Measurements from ENCODE around the gene TMEM123.

TMEM123 gene, protein sequence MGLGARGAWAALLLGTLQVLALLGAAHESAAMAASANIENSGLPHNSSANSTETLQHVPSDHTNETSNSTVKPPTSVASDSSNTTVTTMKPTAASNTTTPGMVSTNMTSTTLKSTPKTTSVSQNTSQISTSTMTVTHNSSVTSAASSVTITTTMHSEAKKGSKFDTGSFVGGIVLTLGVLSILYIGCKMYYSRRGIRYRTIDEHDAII

DNA sequence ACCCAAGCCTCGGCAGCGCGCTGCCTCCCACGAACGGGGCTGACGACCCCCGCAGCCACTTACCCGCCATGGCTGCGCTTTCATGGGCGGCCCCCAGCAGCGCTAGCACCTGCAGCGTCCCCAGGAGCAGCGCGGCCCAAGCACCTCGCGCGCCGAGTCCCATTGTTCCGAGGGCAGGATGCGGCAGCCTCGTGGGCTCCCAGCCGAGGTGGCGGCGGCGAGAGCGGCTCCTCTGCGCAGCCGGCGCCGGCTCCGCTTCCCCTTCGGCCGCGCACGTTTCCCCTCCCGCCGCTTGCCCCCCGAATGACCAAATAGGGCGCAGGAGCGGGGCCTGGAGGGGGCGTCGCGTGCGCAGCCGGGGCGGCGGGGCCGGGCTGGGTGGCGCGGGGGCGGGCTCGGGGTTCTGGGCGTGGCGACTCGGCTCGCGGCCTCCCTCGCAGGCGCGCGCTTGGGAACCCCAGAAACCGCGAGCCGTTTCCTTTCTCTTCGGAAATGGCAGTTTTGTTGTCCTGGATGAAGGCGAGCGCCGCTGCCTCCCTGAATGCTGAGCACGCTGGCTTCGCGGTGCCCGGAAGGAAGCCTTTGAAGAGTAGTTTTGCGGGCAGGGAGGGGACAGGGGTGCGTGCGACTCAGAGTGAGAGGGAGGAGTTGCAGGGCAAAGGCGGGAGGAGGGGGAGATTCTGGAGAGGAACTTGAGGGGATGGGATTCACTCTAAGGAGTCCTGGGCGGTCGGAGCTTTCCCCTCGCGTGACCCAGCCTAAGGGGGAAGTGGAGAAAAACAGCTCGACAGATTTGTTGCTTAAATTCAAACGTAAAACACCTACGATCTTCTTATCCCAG, at the start of gene TMEM123:
TMEM123 (minus strand) TSS at position 305 of the 841 bp plus-strand sequence; CDS start at position 163, 142 bp downstream.
- Histone ChIP-seq H3K9ac (ENCODE audit: low read length in 2 of 2) (peak within 1 kb of the TSS; percentile 76 to 78), H3K4me3 (ENCODE audit: low read length in 2 of 2) (peak within 1 kb of the TSS; percentile 80 to 81), H3K4me1 (ENCODE audit: control insufficient read depth, insufficient read depth, low read length) (peaks cover 9% of the 10 kb centered on the region), H3K36me3 (ENCODE audit: control insufficient read depth in 2 of 2, insufficient read depth in 2 of 2, low read length in 2 of 2) (no peaks in the 10 kb centered on the region), H3K9me3 (ENCODE audit: control insufficient read depth in 2 of 2, low read length in 2 of 2) (no peaks in the 10 kb centered on the region), H3K27ac (ENCODE audit: low read length) (peak within 1 kb of the TSS; percentile 80), H3K27me3 (ENCODE audit: control insufficient read depth in 1 of 2, insufficient read depth in 2 of 2, low read length in 2 of 2) (no peaks in the 10 kb centered on the region)

DNA sequence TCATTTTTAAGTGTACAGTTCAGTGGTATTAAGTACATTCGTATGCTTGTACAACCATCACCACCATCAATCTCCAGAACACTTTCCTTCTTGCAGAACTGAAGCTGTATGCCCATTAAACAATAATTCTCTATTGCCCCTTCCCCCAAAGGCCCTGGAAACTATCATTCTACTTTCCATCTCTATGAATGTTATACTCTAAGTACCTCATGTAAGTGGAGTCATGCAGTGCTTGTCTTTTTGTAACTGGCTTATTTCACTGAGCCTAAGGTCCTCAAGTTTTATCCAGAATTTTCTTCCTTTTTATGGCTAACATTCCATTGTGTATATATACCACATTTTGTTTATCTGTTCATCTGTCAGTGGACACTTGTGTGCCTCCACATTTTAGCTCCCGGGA, 48.3 kb upstream of the TMEM123 start:
- Histone ChIP-seq H3K4me1 (ENCODE audit: control insufficient read depth, insufficient read depth, low read length) (no peaks in the 10 kb centered on the region), H3K27me3 (ENCODE audit: control insufficient read depth in 1 of 2, insufficient read depth in 2 of 2, low read length in 2 of 2) (no peaks in the 10 kb centered on the region), H3K27ac (ENCODE audit: low read length) (no peak overlapping the region), H3K9ac (ENCODE audit: low read length in 2 of 2) (no peak overlapping the region), H3K4me3 (ENCODE audit: low read length in 2 of 2) (no peak overlapping the region), H3K9me3 (ENCODE audit: control insufficient read depth in 2 of 2, low read length in 2 of 2) (no peaks in the 10 kb centered on the region), H3K36me3 (ENCODE audit: control insufficient read depth in 2 of 2, insufficient read depth in 2 of 2, low read length in 2 of 2) (no peaks in the 10 kb centered on the region)

DNA sequence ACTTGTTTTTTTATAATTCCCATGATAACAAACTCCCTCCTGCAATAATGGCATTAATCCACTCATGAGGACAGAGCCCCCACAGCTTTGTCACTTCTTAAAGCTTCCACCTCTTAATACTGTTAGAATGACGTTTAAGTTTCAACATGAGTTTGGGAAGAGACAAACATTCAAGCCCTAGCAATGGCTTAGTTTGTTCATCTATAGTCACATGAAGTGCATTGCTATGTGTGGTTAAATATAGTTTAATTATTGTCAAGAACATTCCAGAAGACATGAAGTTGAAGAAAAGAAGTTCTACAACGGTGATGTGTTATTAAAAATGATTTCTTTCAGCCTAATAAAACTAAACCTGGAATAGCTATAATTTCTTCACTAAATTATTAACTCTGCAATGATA, 47.4 kb upstream of the TMEM123 start:
- no peaks in the 10 kb centered on the region for H3K36me3 ChIP-seq (ENCODE audit: control insufficient read depth in 2 of 2, insufficient read depth in 2 of 2, low read length in 2 of 2)
- H3K27me3 ChIP-seq (ENCODE audit: control insufficient read depth in 1 of 2, insufficient read depth in 2 of 2, low read length in 2 of 2), result no peaks in the 10 kb centered on the region
- no peak overlapping the region for H3K4me3 ChIP-seq (ENCODE audit: low read length in 2 of 2)
- H3K9ac ChIP-seq (ENCODE audit: low read length in 2 of 2), result no peak overlapping the region
- no peaks in the 10 kb centered on the region for H3K9me3 ChIP-seq (ENCODE audit: control insufficient read depth in 2 of 2, low read length in 2 of 2)
- H3K27ac ChIP-seq (ENCODE audit: low read length), result no peak overlapping the region
- no peaks in the 10 kb centered on the region for H3K4me1 ChIP-seq (ENCODE audit: control insufficient read depth, insufficient read depth, low read length)

DNA sequence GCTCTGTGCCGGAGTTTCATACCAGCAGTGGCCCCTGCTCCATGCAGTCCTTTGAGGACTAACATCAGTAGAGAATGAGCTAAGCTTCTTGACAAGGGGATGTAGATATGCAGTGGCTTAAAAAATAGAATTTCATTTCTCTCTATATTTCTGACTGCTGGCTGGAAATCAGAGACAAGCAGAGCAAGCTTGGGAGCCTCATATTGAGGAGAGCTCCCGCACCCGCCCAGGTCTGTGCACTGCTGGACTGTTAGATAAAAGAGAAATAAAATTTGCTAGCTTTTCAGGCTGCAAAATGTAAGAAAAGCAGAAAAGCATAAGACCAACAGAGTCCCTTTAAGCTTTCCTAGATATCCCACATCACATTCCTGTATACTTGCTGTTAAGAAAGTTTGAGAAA, 46.6 kb upstream of the TMEM123 start:
- H3K4me3 ChIP-seq (ENCODE audit: low read length in 2 of 2), result no peak overlapping the region
- no peaks in the 10 kb centered on the region for H3K36me3 ChIP-seq (ENCODE audit: control insufficient read depth in 2 of 2, insufficient read depth in 2 of 2, low read length in 2 of 2)
- no peaks in the 10 kb centered on the region for H3K9me3 ChIP-seq (ENCODE audit: control insufficient read depth in 2 of 2, low read length in 2 of 2)
- H3K27ac ChIP-seq (ENCODE audit: low read length), result no peak overlapping the region
- H3K9ac ChIP-seq (ENCODE audit: low read length in 2 of 2), result no peak overlapping the region
- H3K4me1 ChIP-seq (ENCODE audit: control insufficient read depth, insufficient read depth, low read length), result no peaks in the 10 kb centered on the region
- no peaks in the 10 kb centered on the region for H3K27me3 ChIP-seq (ENCODE audit: control insufficient read depth in 1 of 2, insufficient read depth in 2 of 2, low read length in 2 of 2)

DNA sequence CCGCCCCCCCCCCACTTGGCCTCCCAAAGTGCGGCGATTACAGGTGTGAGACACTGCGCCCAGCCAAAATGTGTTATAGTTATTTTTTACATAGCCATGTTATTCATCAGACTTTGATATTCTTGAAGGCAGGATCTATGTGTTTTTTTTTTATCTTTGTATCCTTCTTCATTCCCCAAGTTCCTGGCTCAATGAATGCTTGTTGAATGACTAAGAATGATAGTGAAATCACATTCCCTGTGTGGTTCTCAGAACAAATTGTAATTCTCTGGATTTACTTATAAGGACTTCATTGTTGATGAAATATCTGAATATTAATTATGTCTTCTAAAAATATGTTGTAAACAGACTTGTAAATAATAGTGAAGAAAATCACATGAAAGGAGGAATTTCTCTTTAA, 44.5 kb upstream of the TMEM123 start:
- Histone ChIP-seq H3K4me1 (ENCODE audit: control insufficient read depth, insufficient read depth, low read length) (no peaks in the 10 kb centered on the region), H3K27me3 (ENCODE audit: control insufficient read depth in 1 of 2, insufficient read depth in 2 of 2, low read length in 2 of 2) (no peaks in the 10 kb centered on the region), H3K27ac (ENCODE audit: low read length) (no peak overlapping the region), H3K9ac (ENCODE audit: low read length in 2 of 2) (no peak overlapping the region), H3K9me3 (ENCODE audit: control insufficient read depth in 2 of 2, low read length in 2 of 2) (no peaks in the 10 kb centered on the region), H3K36me3 (ENCODE audit: control insufficient read depth in 2 of 2, insufficient read depth in 2 of 2, low read length in 2 of 2) (no peaks in the 10 kb centered on the region), H3K4me3 (ENCODE audit: low read length in 2 of 2) (no peak overlapping the region)

DNA sequence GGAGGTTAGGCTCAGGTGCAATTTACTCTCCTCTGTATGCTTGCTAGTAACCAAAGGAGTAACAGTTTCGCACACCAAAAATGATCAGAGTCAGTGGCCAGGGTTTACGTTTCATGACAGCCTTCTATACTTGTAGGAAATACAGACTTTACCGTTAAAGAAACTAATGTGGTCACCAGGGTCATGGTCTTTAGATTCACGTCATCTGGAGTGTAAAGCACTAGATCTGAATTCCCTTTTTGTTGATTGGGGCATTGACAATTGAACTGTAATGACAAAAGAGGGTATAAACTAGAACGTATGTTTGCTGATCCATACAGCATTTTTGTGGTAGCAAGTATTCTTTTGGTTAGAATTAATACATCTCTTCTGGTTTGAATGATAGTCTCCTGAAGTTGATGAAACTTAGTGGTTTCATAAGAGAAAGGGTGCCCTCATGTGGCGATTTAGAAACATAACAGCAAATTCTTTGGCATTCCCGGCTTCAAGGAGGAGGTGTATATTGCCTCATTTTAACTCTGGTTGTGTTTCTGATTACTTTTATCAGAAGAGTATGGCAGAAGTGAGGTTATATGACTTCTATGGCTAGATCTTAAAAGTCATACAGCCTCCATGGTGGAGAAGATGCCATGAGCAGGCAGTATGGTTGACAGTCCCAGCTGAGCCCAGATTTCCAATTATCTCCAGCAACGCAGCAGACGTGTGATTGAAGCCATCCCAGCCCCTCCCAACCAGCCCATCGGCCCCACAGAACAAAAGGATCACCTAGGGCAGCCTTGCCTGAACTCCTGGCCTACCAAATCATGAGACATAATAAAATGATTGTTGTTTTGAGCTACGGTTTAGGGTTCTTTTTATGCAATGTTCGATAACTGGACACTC, 42.8 kb upstream of the TMEM123 start:
- no peaks in the 10 kb centered on the region for H3K27me3 ChIP-seq (ENCODE audit: control insufficient read depth in 1 of 2, insufficient read depth in 2 of 2, low read length in 2 of 2)
- H3K4me3 ChIP-seq (ENCODE audit: low read length in 2 of 2), result peak overlapping the region; percentile 2 to 30
- no peak overlapping the region for H3K27ac ChIP-seq (ENCODE audit: low read length)
- no peaks in the 10 kb centered on the region for H3K9me3 ChIP-seq (ENCODE audit: control insufficient read depth in 2 of 2, low read length in 2 of 2)
- no peaks in the 10 kb centered on the region for H3K4me1 ChIP-seq (ENCODE audit: control insufficient read depth, insufficient read depth, low read length)
- no peaks in the 10 kb centered on the region for H3K36me3 ChIP-seq (ENCODE audit: control insufficient read depth in 2 of 2, insufficient read depth in 2 of 2, low read length in 2 of 2)
- peak overlapping the region in 1 of 2 donors; percentile 40 for H3K9ac ChIP-seq (ENCODE audit: low read length in 2 of 2)

DNA sequence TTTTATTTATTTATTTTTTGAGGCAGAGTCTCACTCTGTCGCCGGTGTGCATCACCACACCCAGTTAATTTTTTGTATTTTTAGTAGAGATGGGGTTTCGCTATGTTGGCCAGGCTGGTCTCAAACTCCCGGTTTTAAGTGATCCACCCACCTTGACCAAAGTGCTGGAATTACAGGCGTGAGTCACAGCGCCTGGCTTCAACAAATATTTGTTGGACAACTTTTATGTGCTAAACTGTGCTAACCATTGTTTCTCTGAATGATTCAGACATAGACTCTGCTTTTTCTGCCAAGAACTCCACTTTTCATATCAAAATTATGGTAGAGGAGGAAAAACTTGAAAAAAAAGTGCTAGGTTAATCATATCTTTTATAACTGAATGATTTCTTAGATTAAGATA, 41.7 kb upstream of the TMEM123 start:
- Histone ChIP-seq H3K9ac (ENCODE audit: low read length in 2 of 2) (no peak overlapping the region), H3K9me3 (ENCODE audit: control insufficient read depth in 2 of 2, low read length in 2 of 2) (no peaks in the 10 kb centered on the region), H3K27ac (ENCODE audit: low read length) (no peak overlapping the region), H3K36me3 (ENCODE audit: control insufficient read depth in 2 of 2, insufficient read depth in 2 of 2, low read length in 2 of 2) (no peaks in the 10 kb centered on the region), H3K27me3 (ENCODE audit: control insufficient read depth in 1 of 2, insufficient read depth in 2 of 2, low read length in 2 of 2) (no peaks in the 10 kb centered on the region), H3K4me3 (ENCODE audit: low read length in 2 of 2) (no peak overlapping the region), H3K4me1 (ENCODE audit: control insufficient read depth, insufficient read depth, low read length) (no peaks in the 10 kb centered on the region)

DNA sequence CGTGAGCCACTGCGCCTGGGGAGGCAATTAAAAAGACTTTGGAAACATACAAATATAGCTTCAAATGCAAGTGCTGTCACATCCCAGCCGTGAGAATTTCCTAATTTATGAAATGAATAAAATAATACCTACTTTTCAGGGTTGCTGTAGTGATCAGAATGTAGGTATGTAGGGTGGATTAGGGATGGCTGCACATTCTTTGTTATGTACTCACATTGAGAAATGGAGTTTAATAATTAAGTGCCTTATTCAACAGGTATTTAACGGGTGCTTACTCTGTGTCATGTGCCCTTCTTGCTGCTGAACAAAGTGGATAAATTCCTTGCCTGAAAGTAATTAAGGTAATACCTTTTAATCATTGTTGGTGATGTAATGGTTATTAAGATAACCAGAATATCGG, 41.0 kb upstream of the TMEM123 start:
- no peaks in the 10 kb centered on the region for H3K4me1 ChIP-seq (ENCODE audit: control insufficient read depth, insufficient read depth, low read length)
- H3K36me3 ChIP-seq (ENCODE audit: control insufficient read depth in 2 of 2, insufficient read depth in 2 of 2, low read length in 2 of 2), result no peaks in the 10 kb centered on the region
- no peak overlapping the region for H3K4me3 ChIP-seq (ENCODE audit: low read length in 2 of 2)
- no peaks in the 10 kb centered on the region for H3K27me3 ChIP-seq (ENCODE audit: control insufficient read depth in 1 of 2, insufficient read depth in 2 of 2, low read length in 2 of 2)
- no peak overlapping the region for H3K27ac ChIP-seq (ENCODE audit: low read length)
- no peak overlapping the region for H3K9ac ChIP-seq (ENCODE audit: low read length in 2 of 2)
- no peaks in the 10 kb centered on the region for H3K9me3 ChIP-seq (ENCODE audit: control insufficient read depth in 2 of 2, low read length in 2 of 2)

DNA sequence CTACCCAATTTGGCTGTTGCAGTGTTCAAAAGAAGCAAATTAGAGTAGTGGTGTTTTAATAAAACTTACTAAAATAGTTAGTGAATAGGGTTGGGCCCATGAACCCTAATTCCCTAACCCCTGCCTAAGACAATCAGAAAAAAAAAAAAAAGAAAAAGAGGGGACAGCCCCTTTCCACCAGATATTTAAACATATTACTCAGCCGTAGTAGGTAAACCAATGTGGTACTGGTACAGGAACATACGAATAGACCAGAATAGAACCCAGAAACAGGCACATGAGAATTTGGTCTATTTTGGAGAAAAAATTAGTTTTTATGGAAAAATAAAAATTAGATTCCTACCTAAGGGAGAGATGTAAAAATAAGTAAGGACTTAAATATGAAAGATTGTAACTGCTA, 39.4 kb upstream of the TMEM123 start:
- no peaks in the 10 kb centered on the region for H3K36me3 ChIP-seq (ENCODE audit: control insufficient read depth in 2 of 2, insufficient read depth in 2 of 2, low read length in 2 of 2)
- no peaks in the 10 kb centered on the region for H3K27me3 ChIP-seq (ENCODE audit: control insufficient read depth in 1 of 2, insufficient read depth in 2 of 2, low read length in 2 of 2)
- H3K9me3 ChIP-seq (ENCODE audit: control insufficient read depth in 2 of 2, low read length in 2 of 2), result no peaks in the 10 kb centered on the region
- H3K27ac ChIP-seq (ENCODE audit: low read length), result no peak overlapping the region
- H3K4me3 ChIP-seq (ENCODE audit: low read length in 2 of 2), result no peak overlapping the region
- no peaks in the 10 kb centered on the region for H3K4me1 ChIP-seq (ENCODE audit: control insufficient read depth, insufficient read depth, low read length)
- H3K9ac ChIP-seq (ENCODE audit: low read length in 2 of 2), result no peak overlapping the region

DNA sequence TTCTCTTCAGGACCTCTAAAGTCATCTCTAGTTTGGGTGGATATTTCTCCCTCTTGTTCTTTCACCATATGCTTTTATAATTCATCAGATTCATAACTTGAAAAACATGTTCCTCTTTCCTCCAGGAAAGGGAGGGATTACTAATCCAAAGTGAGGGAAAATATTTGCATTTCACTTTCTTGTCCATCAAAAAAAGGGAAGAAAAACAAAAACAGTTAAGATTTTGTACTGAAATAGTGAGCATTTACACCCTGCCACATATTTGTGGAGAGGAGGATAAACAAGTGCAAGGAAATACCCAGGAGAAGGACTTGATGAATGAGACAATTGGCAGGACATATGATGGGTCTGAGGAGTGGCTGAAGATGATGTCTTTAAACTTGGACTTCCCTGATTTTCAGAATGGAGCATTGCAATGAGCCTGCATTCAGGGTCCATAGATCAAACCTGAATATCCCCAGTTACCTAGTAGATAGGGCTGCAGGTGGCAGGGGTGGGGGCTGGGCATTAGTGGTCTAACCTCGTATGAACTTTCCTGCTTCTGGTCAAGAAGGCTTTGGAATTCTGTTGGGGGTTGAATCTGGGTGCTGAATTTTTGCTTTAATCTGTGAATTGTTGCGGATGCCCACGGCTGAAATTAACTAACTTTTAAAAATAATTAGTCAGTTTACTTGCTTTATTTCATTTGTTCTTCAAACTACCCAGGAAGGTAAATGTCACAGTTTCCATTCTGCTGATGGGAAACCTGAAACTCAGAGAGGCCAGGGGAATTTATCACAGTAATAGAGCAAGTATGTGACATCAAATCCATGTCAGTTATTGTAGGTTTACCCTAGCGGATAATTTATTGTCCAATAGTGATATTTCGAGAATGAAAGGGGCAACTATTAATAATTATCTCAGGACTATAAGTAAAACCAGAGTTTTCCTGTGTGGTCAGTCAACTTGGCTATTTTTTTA, 36.9 kb upstream of the TMEM123 start:
- H3K9me3 ChIP-seq (ENCODE audit: control insufficient read depth in 2 of 2, low read length in 2 of 2), result no peaks in the 10 kb centered on the region
- no peaks in the 10 kb centered on the region for H3K36me3 ChIP-seq (ENCODE audit: control insufficient read depth in 2 of 2, insufficient read depth in 2 of 2, low read length in 2 of 2)
- H3K9ac ChIP-seq (ENCODE audit: low read length in 2 of 2), result no peak overlapping the region
- H3K4me1 ChIP-seq (ENCODE audit: control insufficient read depth, insufficient read depth, low read length), result no peaks in the 10 kb centered on the region
- H3K27me3 ChIP-seq (ENCODE audit: control insufficient read depth in 1 of 2, insufficient read depth in 2 of 2, low read length in 2 of 2), result no peaks in the 10 kb centered on the region
- no peak overlapping the region for H3K4me3 ChIP-seq (ENCODE audit: low read length in 2 of 2)
- no peak overlapping the region for H3K27ac ChIP-seq (ENCODE audit: low read length)

All from stomach smooth muscle (tissue), 2 donors.